Neural progenitor cell (in vitro differentiated cells): ENCODE data around the gene MOK.

Experiments
- CTCF ChIP-seq: fragments of 200-600 bp; sonication (generic); IDR thresholded peaks from 2 replicates; pipeline ENCODE4 v1.5.1; 2017; ENCODE audit warnings: antibody characterized with exemption, mild to moderate bottlenecking
- EZH2 ChIP-seq: fragments of 200-600 bp; sonication (generic); IDR thresholded peaks from 2 replicates; pipeline ENCODE4 v1.6.1; 2017; ENCODE audit warnings: antibody characterized with exemption, mild to moderate bottlenecking, moderate library complexity

GRCh38 chr14:102212356-102212755 is 92.6 kb downstream of the MOK start:
- TF ChIP-seq CTCF (no peak), EZH2 (no peak)
